Measurements from ENCODE around the gene PPFIA4.
A peak's percentile ranks its signal among the peaks of the same experiment; 100 is the strongest.

The PPFIA4 gene

GRCh38 chr1:203040513-203041275 is 14.4 kb downstream of the PPFIA4 start:
- DNase-seq (ENCODE audit: low spot score) = no peak

DNA sequence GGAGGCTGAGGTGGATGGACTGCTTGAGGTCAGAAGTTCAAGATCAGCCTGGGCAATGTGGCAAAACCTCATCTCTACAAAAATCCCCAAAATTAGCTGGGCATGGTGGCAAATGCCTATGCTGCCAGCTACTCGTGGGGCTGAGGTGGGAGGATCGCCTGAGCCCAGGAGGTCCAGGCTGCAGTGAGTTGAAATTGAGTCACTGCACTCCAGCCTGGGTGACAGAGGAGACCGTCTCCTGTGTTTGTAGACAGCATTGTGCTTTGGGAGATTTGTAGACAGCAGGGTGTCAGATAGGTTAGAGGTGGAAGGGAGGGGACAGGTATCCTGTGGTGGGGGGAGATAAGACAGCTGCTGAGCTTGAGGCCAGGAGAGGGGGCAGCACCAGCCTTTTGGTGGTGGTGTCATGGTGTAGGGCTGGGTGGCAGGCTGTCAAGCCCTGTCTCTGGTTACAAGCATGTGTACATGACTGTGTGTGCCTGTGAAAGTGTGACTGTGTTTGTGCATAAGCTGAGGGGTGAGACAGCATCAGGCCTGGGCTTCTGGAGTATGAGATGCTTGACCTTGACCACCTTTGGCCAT is 15.2 kb downstream of the PPFIA4 start:
- no peak for DNase-seq (ENCODE audit: low spot score)

GRCh38 chr1:203043830-203044545 is 17.7 kb downstream of the PPFIA4 start:
- no peak for DNase-seq (ENCODE audit: low spot score)

DNA sequence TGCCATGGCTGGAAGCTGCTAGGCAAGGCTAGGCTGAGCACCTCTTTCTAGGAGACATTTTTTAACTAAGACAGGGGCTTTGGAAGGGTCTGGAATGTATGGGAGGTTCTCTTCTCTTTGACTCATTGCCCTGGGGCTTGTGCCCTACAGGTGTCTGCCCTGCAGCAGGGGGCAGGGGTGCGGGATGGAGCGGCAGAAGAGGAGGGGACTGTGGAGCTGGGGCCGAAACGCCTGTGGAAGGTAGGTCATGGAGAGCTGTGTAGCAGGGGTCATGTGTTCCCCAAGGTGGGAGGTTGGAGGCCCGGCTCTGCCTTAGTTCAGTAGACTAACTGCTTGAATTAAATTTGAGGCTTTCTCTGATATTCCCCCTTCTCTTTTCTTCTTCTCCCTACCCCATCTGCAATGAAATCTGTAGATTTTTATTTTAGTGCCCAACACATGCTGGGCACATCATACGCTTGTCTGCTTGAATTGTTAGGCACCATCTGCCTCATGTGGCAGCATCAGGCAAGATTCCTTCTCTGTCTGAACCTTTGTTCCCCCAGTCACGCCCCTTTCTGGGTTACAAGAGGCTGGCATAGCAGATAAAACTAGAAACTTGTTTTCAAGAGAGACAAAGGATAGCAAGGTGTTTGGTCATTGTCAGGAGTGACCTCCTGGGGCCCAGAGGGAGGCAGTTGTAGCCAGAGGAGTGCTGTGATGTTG is 18.4 kb downstream of the PPFIA4 start:
- no peak for DNase-seq (ENCODE audit: low spot score)

DNA sequence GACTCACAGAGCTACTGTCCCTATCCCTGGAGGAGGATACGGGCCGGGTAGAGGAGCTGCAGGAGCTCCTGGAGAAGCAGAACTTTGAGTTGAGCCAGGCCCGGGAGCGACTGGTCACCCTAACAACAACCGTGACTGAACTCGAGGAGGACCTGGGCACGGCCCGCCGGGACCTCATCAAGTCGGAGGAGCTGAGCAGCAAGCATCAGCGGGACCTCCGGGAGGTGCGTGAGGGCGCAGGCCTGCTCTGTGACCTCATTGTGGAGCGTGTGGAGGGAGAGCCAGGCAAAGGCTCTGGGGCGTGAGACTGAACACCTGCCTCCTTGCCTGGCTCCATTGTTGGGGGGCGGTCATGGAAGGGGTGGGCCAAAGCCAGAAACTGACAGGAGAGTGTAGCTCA is 19.0 kb downstream of the PPFIA4 start:
- no peak for DNase-seq (ENCODE audit: low spot score)

GRCh38 chr1:203045821-203046594 is 19.7 kb downstream of the PPFIA4 start:
- DNase-seq (ENCODE audit: low spot score) = no peak

DNA sequence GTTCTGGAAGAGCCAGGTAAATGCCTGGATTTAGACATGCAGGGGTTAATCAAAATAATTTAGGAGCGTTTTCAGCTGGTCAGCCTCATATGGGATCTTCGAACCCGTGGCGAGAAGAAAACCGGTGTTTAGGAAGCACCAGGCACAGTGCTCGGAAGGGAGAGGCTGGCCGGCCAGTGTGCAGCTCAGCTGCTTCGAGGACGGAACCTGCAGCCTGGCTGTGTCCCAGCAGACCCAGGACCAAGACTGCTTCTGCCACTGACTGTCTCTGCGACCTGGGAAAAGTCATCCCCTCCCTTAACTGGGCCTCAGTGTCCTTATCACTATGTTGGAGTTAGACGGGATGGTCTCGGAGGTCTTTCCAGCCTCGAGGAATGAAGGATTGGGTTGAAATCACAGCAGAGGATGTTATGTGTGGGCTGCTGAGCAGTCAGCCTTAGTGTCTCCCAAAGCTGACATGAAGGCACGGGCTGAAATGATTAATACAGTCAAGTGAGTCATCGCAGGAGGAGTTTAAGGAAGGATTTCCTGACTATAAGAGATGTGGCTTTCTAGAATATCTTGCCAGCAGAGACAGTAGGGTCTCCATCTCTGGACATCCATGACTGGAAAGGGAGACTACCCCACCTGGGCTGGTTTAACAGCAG is 20.8 kb downstream of the PPFIA4 start:
- no peak for DNase-seq (ENCODE audit: low spot score)

GRCh38 chr1:203048086-203048485 is 21.8 kb downstream of the PPFIA4 start:
- DNase-seq (ENCODE audit: low spot score) = no peak

GRCh38 chr1:203048555-203049051 is 22.3 kb downstream of the PPFIA4 start:
- peak; percentile 95 for DNase-seq (ENCODE audit: low spot score)

GRCh38 chr1:203049077-203049476 is 22.8 kb downstream of the PPFIA4 start:
- no peak for DNase-seq (ENCODE audit: low spot score)

- no peak for DNase-seq (ENCODE audit: low spot score)
These were observed 23.4 kb downstream of the PPFIA4 start for GRCh38 chr1:203049576-203050180.

DNA sequence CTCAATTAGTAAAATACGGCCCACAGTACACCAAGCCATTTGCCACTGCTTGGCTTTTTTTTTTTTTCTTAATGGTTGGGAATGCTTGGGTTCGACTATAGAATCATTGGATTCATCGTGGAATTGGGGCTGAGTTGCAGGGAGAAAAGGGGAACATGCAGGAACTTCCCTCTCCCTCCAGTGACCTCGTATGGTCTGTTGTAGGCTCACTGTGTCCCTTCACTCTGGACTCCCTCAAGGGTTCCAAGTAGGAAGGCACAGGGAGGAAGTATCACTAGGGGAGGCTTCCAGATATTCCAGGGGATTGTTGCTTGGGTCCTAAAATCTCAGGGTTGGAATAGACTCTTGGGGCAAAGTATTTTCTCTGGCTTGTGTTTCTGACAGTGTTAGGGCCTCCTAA is 24.5 kb downstream of the PPFIA4 start:
- no peak for DNase-seq (ENCODE audit: low spot score)

GRCh38 chr1:203051841-203052324 is 25.6 kb downstream of the PPFIA4 start:
- no peak for DNase-seq (ENCODE audit: low spot score)

- DNase-seq (ENCODE audit: low spot score) = no peak
These were observed 26.3 kb downstream of the PPFIA4 start for GRCh38 chr1:203052601-203053000.

GRCh38 chr1:203054184-203054583 is 27.9 kb downstream of the PPFIA4 start:
- DNase-seq (ENCODE audit: low spot score) = no peak

- DNase-seq (ENCODE audit: low spot score) = no peak
These were observed 28.4 kb downstream of the PPFIA4 start for GRCh38 chr1:203054642-203055041.

GRCh38 chr1:203055161-203055799 is 29.0 kb downstream of the PPFIA4 start:
- DNase-seq (ENCODE audit: low spot score) = peak; percentile 69

- DNase-seq (ENCODE audit: low spot score) = no peak
These were observed 29.7 kb downstream of the PPFIA4 start for GRCh38 chr1:203056012-203056411.

GRCh38 chr1:203056516-203056915 is 30.2 kb downstream of the PPFIA4 start:
- DNase-seq (ENCODE audit: low spot score) = no peak

Measured in iPS-NIHi11 (cell line).